ENCODE results near the gene HERC2. TPM values are rescaled to one million over a fixed set of nuclear protein-coding genes. Genes with fewer than 3 reads are reported as not detected.
"Not testable (repeated sequence)": the region's sequence is repeated elsewhere in the genome, so short reads cannot be mapped to it uniquely, and the experiment has no call there.

Gene HERC2
- total and polyA plus RNA-seq, 2 of the 4 experiments (the other 2 are of a cell fraction): 20.8 to 28.9 TPM

DNA sequence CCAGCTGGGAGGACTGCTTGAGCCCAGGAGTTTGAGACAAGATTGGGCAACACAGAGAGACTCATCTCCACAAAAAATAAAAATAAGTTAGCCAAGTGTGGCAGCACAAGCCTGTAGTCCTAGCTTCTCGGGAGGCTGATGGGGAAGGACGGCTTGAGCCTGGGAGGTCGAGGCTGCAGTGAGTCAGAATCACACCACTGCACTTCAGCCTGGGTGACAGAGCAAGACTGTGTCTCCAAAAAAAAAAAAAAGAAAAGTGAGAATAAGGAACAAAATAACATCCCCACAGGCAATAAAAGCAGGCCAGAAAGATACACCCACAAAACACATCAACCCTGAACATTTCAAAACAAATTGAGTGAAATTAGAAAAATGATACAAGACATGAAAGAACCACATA is 174.2 kb downstream of the HERC2 start:
- H3K4ac ChIP-seq (ENCODE audit: low read depth, low read length): no peak overlapping the region
- H3K36me3 ChIP-seq (ENCODE audit: control insufficient read depth, insufficient read depth, low read length): peaks cover 34% of the 10 kb centered on the region
- dilution Hi-C loops (cut with HindIII; ENCODE audit: low sequenced_read_pairs, unreplicated experiment): no loop called here
- POLR2A ChIA-PET (ENCODE audit: unreplicated experiment): no interaction called here
- no peaks in the 10 kb centered on the region for H3K27me3 ChIP-seq (ENCODE audit: control insufficient read depth, insufficient read depth, low read length)
- CTCF ChIA-PET: no interaction called here
- H3K9ac ChIP-seq (ENCODE audit: low read depth, low read length): no peak overlapping the region
- peaks cover 19 to 21% of the 10 kb centered on the region in 2 experiments for H3K79me1 ChIP-seq (ENCODE audit: low read depth in 1 of 2, low read length in 2 of 2)
- H3K4me1 ChIP-seq (ENCODE audit: control insufficient read depth, insufficient read depth, low read length): no peaks in the 10 kb centered on the region
- H3K9me1 ChIP-seq (ENCODE audit: insufficient read depth, low read length): no peaks in the 10 kb centered on the region
- H2AFZ ChIP-seq (replicated peaks; ENCODE audit: low read length, poor library complexity): no peak overlapping the region
- H3K23ac ChIP-seq (ENCODE audit: low read depth, low read length): no peak overlapping the region
- TF ChIP-seq SMC3 (IDR thresholded peaks at IDR 0.05; ENCODE audit: low read depth, low read length): no peak
- no peak for TF ChIP-seq RAD21 (IDR thresholded peaks at IDR 0.05; ENCODE audit: low read length)
- TF ChIP-seq MAFK (IDR thresholded peaks at IDR 0.05; ENCODE audit: low read depth, low read length): no peak
- no peak for TF ChIP-seq FOS (IDR thresholded peaks at IDR 0.05; ENCODE audit: low read depth, low read length)
- TF ChIP-seq MXI1 (IDR thresholded peaks at IDR 0.05; ENCODE audit: borderline replicate concordance, low read depth, low read length): no peak
- TF ChIP-seq, protein P1, sequence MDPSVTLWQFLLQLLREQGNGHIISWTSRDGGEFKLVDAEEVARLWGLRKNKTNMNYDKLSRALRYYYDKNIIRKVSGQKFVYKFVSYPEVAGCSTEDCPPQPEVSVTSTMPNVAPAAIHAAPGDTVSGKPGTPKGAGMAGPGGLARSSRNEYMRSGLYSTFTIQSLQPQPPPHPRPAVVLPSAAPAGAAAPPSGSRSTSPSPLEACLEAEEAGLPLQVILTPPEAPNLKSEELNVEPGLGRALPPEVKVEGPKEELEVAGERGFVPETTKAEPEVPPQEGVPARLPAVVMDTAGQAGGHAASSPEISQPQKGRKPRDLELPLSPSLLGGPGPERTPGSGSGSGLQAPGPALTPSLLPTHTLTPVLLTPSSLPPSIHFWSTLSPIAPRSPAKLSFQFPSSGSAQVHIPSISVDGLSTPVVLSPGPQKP (IDR thresholded peaks at IDR 0.05; ENCODE audit: borderline replicate concordance, low read depth, low read length): no peak
- no peak for TF ChIP-seq CHD1 (IDR thresholded peaks at IDR 0.05; ENCODE audit: low read depth, low read length)
- no peak for TF ChIP-seq MAZ (IDR thresholded peaks at IDR 0.05; ENCODE audit: borderline replicate concordance, low read depth, low read length)
- TF ChIP-seq CEBPB (IDR thresholded peaks at IDR 0.05; ENCODE audit: low read depth, low read length): no peak
- WGBS, 2 experiments (ENCODE audit: extremely low coverage in 2 of 2, insufficient read length in 1 of 2): no CpG with 5 or more reads among the region's 3 CpGs
- H3K18ac ChIP-seq (ENCODE audit: low read depth, low read length): no peak overlapping the region
- H4K91ac ChIP-seq (ENCODE audit: insufficient read depth, low read depth, low read length): no peak overlapping the region
- H2BK5ac ChIP-seq (ENCODE audit: low read depth, low read length, poor library complexity, severe bottlenecking): no peak overlapping the region
- no peak overlapping the region for H3K4me3 ChIP-seq (ENCODE audit: insufficient read depth, low read depth, low read length)
- H2BK15ac ChIP-seq (ENCODE audit: low read depth, low read length): no peak overlapping the region
- no peak overlapping the region for H2BK120ac ChIP-seq (ENCODE audit: low read depth, low read length)
- BruUV-seq (replicated peaks): no TSS peak
- H3K4me2 ChIP-seq (ENCODE audit: low read depth, low read length): no peak overlapping the region
- ATAC-seq (ENCODE audit: low read depth): no peak
- H3K14ac ChIP-seq (replicated peaks; ENCODE audit: low read depth, low read length): no peak overlapping the region
- H2AK5ac ChIP-seq (ENCODE audit: low read depth, low read length): no peak overlapping the region
- intact Hi-C loops (cut with micrococcal nuclease): no loop called here
- H4K5ac ChIP-seq (ENCODE audit: low read depth, low read length): no peak overlapping the region
- no peak overlapping the region for H3K27ac ChIP-seq (ENCODE audit: insufficient read depth, low read length)
- in situ Hi-C loops (cut with MboI; ENCODE audit: low sequenced_read_pairs): no loop called here
- H2BK20ac ChIP-seq (ENCODE audit: low read depth, low read length): no peak overlapping the region
- no peaks in the 10 kb centered on the region for H3K9me3 ChIP-seq (ENCODE audit: control insufficient read depth, insufficient read depth, low read length)
- H4K20me1 ChIP-seq (ENCODE audit: insufficient read depth, low read length): peaks cover 10% of the 10 kb centered on the region; the same call in 1 of the 2 replicates
- H4K8ac ChIP-seq (ENCODE audit: low read depth in 2 of 2, low read length in 2 of 2): no peak overlapping the region
- H2AK9ac ChIP-seq (replicated peaks; ENCODE audit: low read depth, low read length, poor library complexity): no peak overlapping the region
- DNase-seq: no peak
- no peak overlapping the region for H3K56ac ChIP-seq (ENCODE audit: extremely low read depth, insufficient read depth, low read length)

DNA sequence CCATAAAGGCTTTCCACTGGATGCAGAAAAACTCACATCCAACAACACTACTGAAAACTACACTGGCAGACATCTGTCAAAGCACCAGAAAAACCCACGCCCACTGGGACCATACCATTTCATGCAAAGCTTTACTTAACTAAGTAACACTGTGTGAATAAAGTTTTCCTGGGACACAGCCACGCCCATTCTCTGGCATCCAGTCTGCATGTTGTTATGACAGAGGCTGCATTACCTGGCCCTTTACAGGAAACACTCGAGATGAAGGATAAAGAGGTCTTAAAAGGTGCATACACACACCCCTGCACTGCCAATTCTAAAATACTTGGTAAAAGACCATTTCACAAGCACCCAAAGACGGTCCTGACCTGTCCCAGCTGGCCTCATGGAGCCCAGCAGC is 176.6 kb downstream of the HERC2 start:
- CTCF ChIA-PET; H3K4me2 ChIP-seq (ENCODE audit: low read depth, low read length); H3K18ac ChIP-seq (ENCODE audit: low read depth, low read length); H2BK20ac ChIP-seq (ENCODE audit: low read depth, low read length); H3K9me3 ChIP-seq (ENCODE audit: control insufficient read depth, insufficient read depth, low read length); H3K4ac ChIP-seq (ENCODE audit: low read depth, low read length); H4K5ac ChIP-seq (ENCODE audit: low read depth, low read length); H2AK9ac ChIP-seq (replicated peaks; ENCODE audit: low read depth, low read length, poor library complexity); H3K23ac ChIP-seq (ENCODE audit: low read depth, low read length); H4K8ac ChIP-seq (ENCODE audit: low read depth in 2 of 2, low read length in 2 of 2); intact Hi-C loops (cut with micrococcal nuclease); in situ Hi-C loops (cut with MboI; ENCODE audit: low sequenced_read_pairs); H2AFZ ChIP-seq (replicated peaks; ENCODE audit: low read length, poor library complexity); H3K9ac ChIP-seq (ENCODE audit: low read depth, low read length); H4K91ac ChIP-seq (ENCODE audit: insufficient read depth, low read depth, low read length); DNase-seq; POLR2A ChIA-PET (ENCODE audit: unreplicated experiment); H3K27me3 ChIP-seq (ENCODE audit: control insufficient read depth, insufficient read depth, low read length); H3K14ac ChIP-seq (replicated peaks; ENCODE audit: low read depth, low read length); H3K27ac ChIP-seq (ENCODE audit: insufficient read depth, low read length); H2BK15ac ChIP-seq (ENCODE audit: low read depth, low read length); H2BK5ac ChIP-seq (ENCODE audit: low read depth, low read length, poor library complexity, severe bottlenecking); H2BK120ac ChIP-seq (ENCODE audit: low read depth, low read length); H3K56ac ChIP-seq (ENCODE audit: extremely low read depth, insufficient read depth, low read length); H3K9me1 ChIP-seq (ENCODE audit: insufficient read depth, low read length); H2AK5ac ChIP-seq (ENCODE audit: low read depth, low read length); ATAC-seq (ENCODE audit: low read depth); BruUV-seq (replicated peaks); dilution Hi-C loops (cut with HindIII; ENCODE audit: low sequenced_read_pairs, unreplicated experiment); H3K4me3 ChIP-seq (ENCODE audit: insufficient read depth, low read depth, low read length); H3K4me1 ChIP-seq (ENCODE audit: control insufficient read depth, insufficient read depth, low read length): not testable (repeated sequence)
- Histone ChIP-seq H3K36me3 (ENCODE audit: control insufficient read depth, insufficient read depth, low read length) (peaks cover 39% of the 10 kb centered on the region), H3K79me1 (ENCODE audit: low read depth in 1 of 2, low read length in 2 of 2) (peaks cover 19 to 21% of the 10 kb centered on the region in 2 experiments), H4K20me1 (ENCODE audit: insufficient read depth, low read length) (peaks cover 10% of the 10 kb centered on the region; the same call in 1 of the 2 replicates)
- no CpG with 5 or more reads among the region's 4 CpGs for WGBS, 2 experiments (ENCODE audit: extremely low coverage in 2 of 2, insufficient read length in 1 of 2)
